Measurements from ENCODE around the gene C16orf78.

GRCh38 chr16:49373504-49373903 lies at the start of gene C16orf78:
- TF ChIP-seq CTCF (IDR thresholded peaks at IDR 0.05) = no peak
- no peak for TF ChIP-seq POLR2A (IDR thresholded peaks at IDR 0.05)

Data from vagina (tissue), 2 donors.